Measurements from ENCODE around the gene RNF217. TPM values are rescaled to one million over a fixed set of nuclear protein-coding genes. Genes with fewer than 3 reads are reported as not detected.

RNF217 gene
- total RNA-seq, 1 donor from 2014 or later = 50.7 TPM

GRCh38 chr6:125077453-125077852 lies 115.2 kb downstream of the RNF217 start:
- DNase-seq (ENCODE audit: low spot score) = no peak
- no peak overlapping the region for H3K27ac Mint-ChIP-seq (ENCODE audit: unreplicated experiment)

GRCh38 chr6:125078602-125079321 lies 116.5 kb downstream of the RNF217 start:
- H3K9me3 Mint-ChIP-seq (ENCODE audit: unreplicated experiment) = no peaks in the 10 kb centered on the region
- DNase-seq (ENCODE audit: low spot score) = no peak
- no peaks in the 10 kb centered on the region for H3K27me3 Mint-ChIP-seq (ENCODE audit: unreplicated experiment)
- no peak overlapping the region for H3K4me3 Mint-ChIP-seq (ENCODE audit: unreplicated experiment)
- H3K27ac Mint-ChIP-seq (ENCODE audit: unreplicated experiment) = no peak overlapping the region
- no peak for TF ChIP-seq CTCF (IDR thresholded peaks at IDR 0.05; ENCODE audit: unreplicated experiment)
- H3K4me1 Mint-ChIP-seq (ENCODE audit: unreplicated experiment) = no peaks in the 10 kb centered on the region
- peaks cover 19% of the 10 kb centered on the region for H3K36me3 Mint-ChIP-seq (ENCODE audit: low read depth, unreplicated experiment)

More at GRCh38 chr6:125077453-125077852, 115.2 kb downstream of the RNF217 start:
- TF ChIP-seq CTCF (IDR thresholded peaks at IDR 0.05; ENCODE audit: unreplicated experiment) = no peak
- H3K9me3 Mint-ChIP-seq (ENCODE audit: unreplicated experiment) = no peaks in the 10 kb centered on the region
- peak overlapping the region; percentile 8 for H3K4me3 Mint-ChIP-seq (ENCODE audit: unreplicated experiment)
- peaks cover 19% of the 10 kb centered on the region for H3K36me3 Mint-ChIP-seq (ENCODE audit: low read depth, unreplicated experiment)
- H3K4me1 Mint-ChIP-seq (ENCODE audit: unreplicated experiment) = no peaks in the 10 kb centered on the region
- H3K27me3 Mint-ChIP-seq (ENCODE audit: unreplicated experiment) = no peaks in the 10 kb centered on the region

GRCh38 chr6:125082908-125083683 lies 120.9 kb downstream of the RNF217 start:
- DNase-seq (ENCODE audit: low spot score) = no peak
- Mint-ChIP-seq H3K4me3 (ENCODE audit: unreplicated experiment) (no peak overlapping the region), H3K27me3 (ENCODE audit: unreplicated experiment) (no peaks in the 10 kb centered on the region), H3K36me3 (ENCODE audit: low read depth, unreplicated experiment) (peaks cover 4% of the 10 kb centered on the region), H3K27ac (ENCODE audit: unreplicated experiment) (no peak overlapping the region), H3K9me3 (ENCODE audit: unreplicated experiment) (no peaks in the 10 kb centered on the region), H3K4me1 (ENCODE audit: unreplicated experiment) (no peaks in the 10 kb centered on the region)
- TF ChIP-seq CTCF (IDR thresholded peaks at IDR 0.05; ENCODE audit: unreplicated experiment) = no peak

- no peak for TF ChIP-seq CTCF (IDR thresholded peaks at IDR 0.05; ENCODE audit: unreplicated experiment)
- Mint-ChIP-seq H3K27me3 (ENCODE audit: unreplicated experiment) (no peaks in the 10 kb centered on the region), H3K36me3 (ENCODE audit: low read depth, unreplicated experiment) (peaks cover 4% of the 10 kb centered on the region), H3K27ac (ENCODE audit: unreplicated experiment) (no peak overlapping the region), H3K4me3 (ENCODE audit: unreplicated experiment) (no peak overlapping the region), H3K4me1 (ENCODE audit: unreplicated experiment) (no peaks in the 10 kb centered on the region), H3K9me3 (ENCODE audit: unreplicated experiment) (no peaks in the 10 kb centered on the region)
- DNase-seq (ENCODE audit: low spot score) = no peak
Observed at GRCh38 chr6:125083684-125083990, 121.4 kb downstream of the RNF217 start.

GRCh38 chr6:125086716-125087115 lies 124.5 kb downstream of the RNF217 start:
- no peaks in the 10 kb centered on the region for H3K27me3 Mint-ChIP-seq (ENCODE audit: unreplicated experiment)
- no peak overlapping the region for H3K27ac Mint-ChIP-seq (ENCODE audit: unreplicated experiment)
- H3K9me3 Mint-ChIP-seq (ENCODE audit: unreplicated experiment) = no peaks in the 10 kb centered on the region
- no peak for TF ChIP-seq CTCF (IDR thresholded peaks at IDR 0.05; ENCODE audit: unreplicated experiment)
- H3K4me1 Mint-ChIP-seq (ENCODE audit: unreplicated experiment) = no peaks in the 10 kb centered on the region
- DNase-seq (ENCODE audit: low spot score) = no peak
- no peak overlapping the region for H3K4me3 Mint-ChIP-seq (ENCODE audit: unreplicated experiment)
- no peaks in the 10 kb centered on the region for H3K36me3 Mint-ChIP-seq (ENCODE audit: low read depth, unreplicated experiment)

Data from endothelial cell (in vitro differentiated cells).